Superior temporal gyrus (tissue), 1 donor: ENCODE data around the gene C9orf50.
"Not testable (repeated sequence)": the region's sequence is repeated elsewhere in the genome, so short reads cannot be mapped to it uniquely, and the experiment has no call there.

Experiments
- DNase-seq: peaks from one replicate; pipeline ENCODE4 v3.0.0-alpha.2; 2016; ENCODE audit errors: extremely low spot score

C9orf50 gene

GRCh38 chr9:129610473-129611306, 10.2 kb downstream of the C9orf50 start:
- DNase-seq: peak; percentile 81

GRCh38 chr9:129610213-129610472, 10.8 kb downstream of the C9orf50 start:
- DNase-seq: no peak

- DNase-seq: no peak
These were observed 11.3 kb downstream of the C9orf50 start for GRCh38 chr9:129609486-129610212.

- DNase-seq: no peak
These were observed 12.1 kb downstream of the C9orf50 start for GRCh38 chr9:129608561-129609481.

GRCh38 chr9:129607027-129607387, 13.9 kb downstream of the C9orf50 start:
- no peak for DNase-seq

GRCh38 chr9:129606161-129607026, 14.5 kb downstream of the C9orf50 start:
- DNase-seq: no peak

- no peak for DNase-seq
These were observed 16.1 kb downstream of the C9orf50 start for GRCh38 chr9:129604766-129605163.

GRCh38 chr9:129604056-129604765, 16.7 kb downstream of the C9orf50 start:
- DNase-seq: no peak

GRCh38 chr9:129602598-129603415, 18.1 kb downstream of the C9orf50 start:
- DNase-seq: no peak

- DNase-seq: no peak
These were observed 19.7 kb downstream of the C9orf50 start for GRCh38 chr9:129601082-129601674.

GRCh38 chr9:129598089-129598596, 22.8 kb downstream of the C9orf50 start:
- no peak for DNase-seq

GRCh38 chr9:129597355-129598088, 23.4 kb downstream of the C9orf50 start:
- DNase-seq: no peak

GRCh38 chr9:129596541-129597331, 24.2 kb downstream of the C9orf50 start:
- no peak for DNase-seq

- no peak for DNase-seq
These were observed 24.9 kb downstream of the C9orf50 start for GRCh38 chr9:129595903-129596540.

GRCh38 chr9:129595311-129595741, 25.6 kb downstream of the C9orf50 start:
- no peak for DNase-seq

- DNase-seq: no peak
These were observed 26.3 kb downstream of the C9orf50 start for GRCh38 chr9:129594632-129595031.

GRCh38 chr9:129592790-129593189, 28.1 kb downstream of the C9orf50 start:
- DNase-seq: not testable (repeated sequence)
